Measurements from ENCODE around the gene MAL.

GRCh38 chr2:95041060-95041823 is 15.7 kb downstream of the MAL start:
- TF ChIP-seq REST (IDR thresholded peaks at IDR 0.05; ENCODE audit: insufficient read depth in 1 of 2, low read depth in 2 of 2, low read length in 2 of 2): no peak
- no peak for TF ChIP-seq FOXP2 (optimal IDR thresholded peaks at IDR 0.05; ENCODE audit: borderline replicate concordance, extremely low read depth, extremely low read length, insufficient read depth)
- TF ChIP-seq POLR2AphosphoS5 (IDR thresholded peaks at IDR 0.05; ENCODE audit: low read depth, low read length): no peak
- no peak for TF ChIP-seq SIN3A (IDR thresholded peaks at IDR 0.05; ENCODE audit: borderline replicate concordance, insufficient read depth, low read length)
- TF ChIP-seq TAF1 (IDR thresholded peaks at IDR 0.05; ENCODE audit: borderline replicate concordance, insufficient read depth, low read length): no peak
